Raji (cell line): ENCODE results near the gene GLRX5.

Experiments used
- POLR2A ChIP-seq: IDR thresholded peaks from 2 replicates; pipeline ENCODE4 v1.6.1; 2011; ENCODE audit warnings: low read depth, low read length, control low read depth; ENCODE audit not compliant: insufficient read depth

The GLRX5 gene

GRCh38 chr14:95585953-95586620, 51.2 kb downstream of the GLRX5 start:
- no peak for TF ChIP-seq POLR2A
